Neural progenitor cell (in vitro differentiated cells): ENCODE data around the gene GART. TPM values are rescaled to one million over a fixed set of nuclear protein-coding genes. Genes with fewer than 3 reads are reported as not detected.

ENCODE experiments used
- DNase-seq: peaks from one replicate; pipeline ENCODE4 v3.0.0-alpha.2; 2016; ENCODE audit warnings: low spot score
- H2AFZ ChIP-seq: fragments of 200-600 bp; sonication (generic); replicated peaks from 2 replicates; pipeline ENCODE4 v1.6.1; 2016; ENCODE audit warnings: antibody characterized with exemption
- H3F3A ChIP-seq: fragments of 200-600 bp; sonication (generic); 2 replicates; pipeline ENCODE4 v1.6.1; 2016; ENCODE audit warnings: antibody characterized with exemption, low read depth
- H3K27ac ChIP-seq: fragments of 200-600 bp; sonication (generic); 2 replicates; pipeline ENCODE4 v1.5.1; 2016; ENCODE audit warnings: mild to moderate bottlenecking
- H3K27me3 ChIP-seq: fragments of 200-600 bp; sonication (generic); 2 replicates; pipeline ENCODE4 v1.6.1; 2016; ENCODE audit warnings: mild to moderate bottlenecking, moderate library complexity
- H3K36me3 ChIP-seq: fragments of 200-600 bp; sonication (generic); 2 replicates; pipeline ENCODE4 v1.5.1; 2016
- H3K4me1 ChIP-seq: fragments of 200-600 bp; sonication (generic); 2 replicates; pipeline ENCODE4 v1.6.1; 2016; ENCODE audit warnings: mixed run types
- H3K4me2 ChIP-seq: fragments of 200-600 bp; sonication (generic); 2 replicates; pipeline ENCODE4 v1.6.1; 2016
- H3K4me3 ChIP-seq: fragments of 200-600 bp; sonication (generic); 2 replicates; pipeline ENCODE4 v1.5.1; 2016
- H3K79me2 ChIP-seq: fragments of 200-600 bp; sonication (generic); 2 replicates; pipeline ENCODE4 v1.6.1; 2016; ENCODE audit warnings: low read depth
- H3K9ac ChIP-seq: fragments of 200-600 bp; sonication (generic); 2 replicates; pipeline ENCODE4 v1.6.1; 2016
- H3K9me3 ChIP-seq: fragments of 200-600 bp; sonication (generic); 2 replicates; pipeline ENCODE4 v1.5.1; 2016; ENCODE audit warnings: low read depth
- H4K20me1 ChIP-seq: fragments of 200-600 bp; sonication (generic); 2 replicates; pipeline ENCODE4 v1.6.1; 2016; ENCODE audit warnings: low read depth
- H3K27ac Mint-ChIP-seq: 3 replicates; pipeline ENCODE4 v1.8.0; 2021; ENCODE audit warnings: mixed read lengths
- H3K27me3 Mint-ChIP-seq: 2 replicates; pipeline ENCODE4 v1.8.0; 2022; ENCODE audit warnings: low read depth, mild to moderate bottlenecking, inconsistent platforms, moderate library complexity, mixed read lengths; ENCODE audit not compliant: insufficient read depth
- H3K36me3 Mint-ChIP-seq: 3 replicates; pipeline ENCODE4 v1.8.0; 2021; ENCODE audit warnings: mixed read lengths
- H3K4me1 Mint-ChIP-seq: 3 replicates; pipeline ENCODE4 v1.8.0; 2021; ENCODE audit warnings: mixed read lengths
- H3K4me3 Mint-ChIP-seq: 3 replicates; pipeline ENCODE4 v1.8.0; 2021; ENCODE audit warnings: mild to moderate bottlenecking, moderate library complexity, mixed read lengths
- H3K9me3 Mint-ChIP-seq: 3 replicates; pipeline ENCODE4 v1.8.0; 2020; ENCODE audit warnings: mixed read lengths
- EZH2 ChIP-seq: fragments of 200-600 bp; sonication (generic); IDR thresholded peaks from 2 replicates; pipeline ENCODE4 v1.6.1; 2017; ENCODE audit warnings: antibody characterized with exemption, mild to moderate bottlenecking, moderate library complexity
- EZH2phosphoT487 ChIP-seq: fragments of 200-600 bp; sonication (generic); IDR thresholded peaks from 2 replicates; pipeline ENCODE4 v1.6.1; 2017; ENCODE audit warnings: antibody characterized with exemption
- total RNA-seq: library from RNA; depleted of rRNA; stranded (reverse); fragments of >200 nt; gene quantifications from 2 replicates; pipeline ENCODE4 v1.2.3, GENCODE V29; 2015; ENCODE audit warnings: low replicate concordance
- TF ChIP-seq, protein P1 (sequence below): fragments of 200-600 bp; sonication (generic); IDR thresholded peaks from 2 replicates; pipeline ENCODE4 v1.5.1; 2017; ENCODE audit warnings: antibody characterized with exemption, mild to moderate bottlenecking

Gene GART
- total RNA-seq, 1 donor from 2014 or later = 129 TPM

DNA sequence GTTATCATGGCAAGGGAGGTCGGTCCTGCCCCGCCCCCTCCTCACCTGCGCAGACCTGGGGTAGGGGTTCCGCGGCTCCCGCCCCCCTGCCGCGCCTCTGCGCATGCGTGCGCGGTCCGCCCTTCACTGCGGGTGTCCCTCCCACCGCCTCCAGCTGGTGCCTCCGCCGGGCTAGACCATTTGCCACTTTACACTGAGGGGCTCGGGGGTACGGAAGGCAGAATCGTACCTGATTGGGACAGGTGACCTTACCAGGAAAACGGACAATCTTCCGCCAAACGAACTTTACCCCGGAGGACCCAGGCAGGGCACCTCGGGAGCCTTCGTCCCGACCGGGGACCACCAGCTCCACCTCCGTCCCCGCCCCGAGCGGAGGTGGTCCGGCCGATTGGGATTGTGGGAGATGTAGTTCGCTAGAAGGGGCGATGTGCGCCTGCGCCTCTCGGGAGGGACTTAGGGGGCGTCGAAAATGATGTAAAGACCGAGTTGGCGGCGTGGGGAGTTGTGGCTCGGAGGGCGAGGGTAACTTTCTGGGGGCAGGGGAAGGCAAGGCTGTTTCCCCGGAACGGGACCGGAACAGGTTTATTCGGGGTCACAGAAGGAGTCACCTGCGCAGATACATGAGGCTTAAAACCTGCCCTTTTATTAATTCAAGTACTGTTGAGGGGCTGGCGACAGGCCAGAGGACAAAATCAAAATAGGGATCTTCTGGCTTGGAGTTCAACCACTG, 50.4 kb downstream of the GART start, which contains the start of gene DNAJC28:
Gene DNAJC28 (minus strand): TSS at position 344 of the 730 bp plus-strand sequence. CDS start 2,323 bp downstream, outside the sequence.
- Histone ChIP-seq H3K4me2 (peak within 1 kb of the TSS; percentile 89), H3K27me3 (no peaks in the 10 kb centered on the region), H3K27ac (no peak within 1 kb of the TSS), H3K79me2 (no peaks in the 10 kb centered on the region), H3F3A (no peaks in the 10 kb centered on the region), H4K20me1 (no peaks in the 10 kb centered on the region), H3K4me1 (no peaks in the 10 kb centered on the region), H3K4me3 (peak within 1 kb of the TSS; percentile 87), H2AFZ (peak within 1 kb of the TSS; percentile 98), H3K9ac (peak within 1 kb of the TSS; percentile 48), H3K9me3 (no peaks in the 10 kb centered on the region), H3K36me3 (no peaks in the 10 kb centered on the region)
- peak within 1 kb of the TSS; percentile 31 for H3K27ac Mint-ChIP-seq
- H3K9me3 Mint-ChIP-seq = no peaks in the 10 kb centered on the region
- TF ChIP-seq, protein P1, sequence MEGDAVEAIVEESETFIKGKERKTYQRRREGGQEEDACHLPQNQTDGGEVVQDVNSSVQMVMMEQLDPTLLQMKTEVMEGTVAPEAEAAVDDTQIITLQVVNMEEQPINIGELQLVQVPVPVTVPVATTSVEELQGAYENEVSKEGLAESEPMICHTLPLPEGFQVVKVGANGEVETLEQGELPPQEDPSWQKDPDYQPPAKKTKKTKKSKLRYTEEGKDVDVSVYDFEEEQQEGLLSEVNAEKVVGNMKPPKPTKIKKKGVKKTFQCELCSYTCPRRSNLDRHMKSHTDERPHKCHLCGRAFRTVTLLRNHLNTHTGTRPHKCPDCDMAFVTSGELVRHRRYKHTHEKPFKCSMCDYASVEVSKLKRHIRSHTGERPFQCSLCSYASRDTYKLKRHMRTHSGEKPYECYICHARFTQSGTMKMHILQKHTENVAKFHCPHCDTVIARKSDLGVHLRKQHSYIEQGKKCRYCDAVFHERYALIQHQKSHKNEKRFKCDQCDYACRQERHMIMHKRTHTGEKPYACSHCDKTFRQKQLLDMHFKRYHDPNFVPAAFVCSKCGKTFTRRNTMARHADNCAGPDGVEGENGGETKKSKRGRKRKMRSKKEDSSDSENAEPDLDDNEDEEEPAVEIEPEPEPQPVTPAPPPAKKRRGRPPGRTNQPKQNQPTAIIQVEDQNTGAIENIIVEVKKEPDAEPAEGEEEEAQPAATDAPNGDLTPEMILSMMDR = no peak
- TF ChIP-seq EZH2phosphoT487 = no peak
- no peak for TF ChIP-seq EZH2
- no peaks in the 10 kb centered on the region for H3K36me3 Mint-ChIP-seq
- peaks cover 9% of the 10 kb centered on the region for H3K27me3 Mint-ChIP-seq
- peak within 1 kb of the TSS; percentile 94 for H3K4me3 Mint-ChIP-seq
- peaks cover 11% of the 10 kb centered on the region for H3K4me1 Mint-ChIP-seq
- DNase-seq = peak; percentile 98

DNA sequence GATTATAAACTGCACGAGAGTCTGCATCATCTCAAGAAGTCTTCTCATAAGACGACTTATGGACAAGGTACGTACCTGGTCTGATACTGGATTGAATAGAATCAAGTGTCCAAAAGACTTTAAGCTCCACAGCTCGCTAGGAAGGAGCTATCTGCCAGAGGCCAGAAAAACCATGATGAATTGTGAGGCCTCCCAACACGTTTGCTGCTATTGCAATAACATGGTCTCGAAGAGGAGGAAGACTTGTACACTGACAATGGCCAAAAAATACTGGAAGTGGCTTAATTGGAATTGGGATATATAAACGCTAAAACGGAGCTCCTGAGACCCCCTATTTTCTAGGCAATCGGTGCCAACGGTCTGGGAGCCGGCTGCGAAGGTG, 50.9 kb downstream of the GART start:
- no peak overlapping the region for H3K9ac ChIP-seq
- TF ChIP-seq, protein P1 = no peak
- TF ChIP-seq EZH2 = no peak
- no peak for TF ChIP-seq EZH2phosphoT487
- no peak overlapping the region for H3K27ac Mint-ChIP-seq
- peaks cover 11% of the 10 kb centered on the region for H3K4me1 Mint-ChIP-seq
- no peaks in the 10 kb centered on the region for H3K27me3 ChIP-seq
- H3K79me2 ChIP-seq = no peaks in the 10 kb centered on the region
- no peaks in the 10 kb centered on the region for H3K9me3 ChIP-seq
- no peaks in the 10 kb centered on the region for H3K36me3 Mint-ChIP-seq
- H3K9me3 Mint-ChIP-seq = no peaks in the 10 kb centered on the region
- peak overlapping the region; percentile 94 for H3K4me3 Mint-ChIP-seq
- H3K36me3 ChIP-seq = no peaks in the 10 kb centered on the region
- H3K4me2 ChIP-seq = peak overlapping the region; percentile 89
- no peaks in the 10 kb centered on the region for H4K20me1 ChIP-seq
- H3K4me3 ChIP-seq = peak overlapping the region; percentile 87
- no peak overlapping the region for H3K27ac ChIP-seq
- H2AFZ ChIP-seq = peak overlapping the region; percentile 98
- H3F3A ChIP-seq = no peaks in the 10 kb centered on the region
- peak; percentile 10 for DNase-seq
- no peaks in the 10 kb centered on the region for H3K4me1 ChIP-seq
- peaks cover 5% of the 10 kb centered on the region for H3K27me3 Mint-ChIP-seq

DNA sequence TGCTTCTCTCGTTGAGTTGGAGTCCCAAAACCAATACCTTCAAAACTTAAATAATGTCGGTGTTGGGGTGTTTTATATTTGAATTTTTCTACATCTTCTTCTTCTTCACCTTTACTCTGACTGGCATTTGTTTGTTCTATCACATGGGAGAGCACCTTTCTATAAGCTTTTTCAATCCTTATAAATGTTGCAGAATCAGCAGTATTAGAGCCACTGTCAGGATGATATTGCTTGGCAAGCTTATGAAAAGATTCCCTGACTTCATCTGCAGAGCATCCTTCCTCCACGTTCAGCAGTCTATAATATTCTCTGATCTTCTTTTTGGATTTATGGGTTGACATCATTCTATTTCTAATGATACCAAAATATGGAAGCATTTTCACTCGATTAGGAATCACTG, 53.0 kb downstream of the GART start:
- H3K4me3 Mint-ChIP-seq = peak overlapping the region; percentile 3
- TF ChIP-seq, protein P1 = no peak
- no peak for TF ChIP-seq EZH2
- no peak for TF ChIP-seq EZH2phosphoT487
- H3K4me1 ChIP-seq = no peaks in the 10 kb centered on the region

More for the DNA sequence above, 53.0 kb downstream of the GART start:
- no peak overlapping the region for H3K4me3 ChIP-seq
- no peak overlapping the region for H2AFZ ChIP-seq
- no peak for DNase-seq
- Mint-ChIP-seq H3K27me3 (peaks cover 7% of the 10 kb centered on the region), H3K4me1 (peaks cover 11% of the 10 kb centered on the region), H3K27ac (no peak overlapping the region), H3K9me3 (no peaks in the 10 kb centered on the region), H3K36me3 (no peaks in the 10 kb centered on the region)
- no peaks in the 10 kb centered on the region for H3K79me2 ChIP-seq
- H3K9me3 ChIP-seq = no peaks in the 10 kb centered on the region
- H3K4me2 ChIP-seq = no peak overlapping the region
- no peaks in the 10 kb centered on the region for H4K20me1 ChIP-seq
- H3K9ac ChIP-seq = no peak overlapping the region
- no peaks in the 10 kb centered on the region for H3K27me3 ChIP-seq
- no peaks in the 10 kb centered on the region for H3K36me3 ChIP-seq
- no peaks in the 10 kb centered on the region for H3F3A ChIP-seq
- no peak overlapping the region for H3K27ac ChIP-seq
